ENCODE data around the gene ROR1. TPM values are rescaled to one million over a fixed set of nuclear protein-coding genes. Genes with fewer than 3 reads are reported as not detected.

The ROR1 gene
- total and polyA plus RNA-seq, 2 of the 4 experiments (the other 2 are of a cell fraction): 4.4 to 10.0 TPM

DNA sequence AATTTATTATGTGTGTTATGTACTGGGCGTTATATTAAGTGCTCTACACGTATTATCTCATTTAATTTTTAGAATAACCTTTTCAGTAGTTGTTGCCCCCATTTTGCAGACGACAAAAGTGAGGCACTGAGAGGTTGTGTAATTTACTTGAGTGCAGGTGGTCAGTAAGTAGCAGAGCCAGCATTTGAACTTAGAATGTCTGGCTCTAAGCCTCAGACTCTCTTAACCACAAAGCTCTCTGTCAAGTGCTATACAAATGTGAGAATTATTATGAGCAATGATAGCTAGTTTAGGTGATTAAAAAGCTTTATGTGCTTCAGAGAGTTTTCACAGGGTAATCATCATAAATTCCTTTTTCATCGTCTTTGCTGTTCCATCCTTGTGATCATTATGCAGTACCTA lies 333.3 kb downstream of the ROR1 start:
- H3K27me3 ChIP-seq (ENCODE audit: control insufficient read depth, insufficient read depth, low read length): no peaks in the 10 kb centered on the region; the same call in 1 of the 2 replicates
- no peak overlapping the region for H3K9ac ChIP-seq (ENCODE audit: low read depth, low read length)
- H3K4me2 ChIP-seq (ENCODE audit: low read depth, low read length): no peak overlapping the region
- H2AK9ac ChIP-seq (replicated peaks; ENCODE audit: low read depth, low read length, poor library complexity): no peak overlapping the region
- POLR2A ChIA-PET (ENCODE audit: unreplicated experiment): no interaction called here
- H3K27ac ChIP-seq (ENCODE audit: insufficient read depth, low read length): no peak overlapping the region
- no peak overlapping the region for H3K14ac ChIP-seq (replicated peaks; ENCODE audit: low read depth, low read length)
- H4K20me1 ChIP-seq (ENCODE audit: insufficient read depth, low read length): no peaks in the 10 kb centered on the region
- in situ Hi-C loops (cut with MboI; ENCODE audit: low sequenced_read_pairs): no loop called here
- H2BK15ac ChIP-seq (ENCODE audit: low read depth, low read length): no peak overlapping the region
- dilution Hi-C loops (cut with HindIII; ENCODE audit: low sequenced_read_pairs, unreplicated experiment): no loop called here
- no peak overlapping the region for H2AFZ ChIP-seq (replicated peaks; ENCODE audit: low read length, poor library complexity)
- no CpG with 5 or more reads among the region's 4 CpGs for WGBS, 2 experiments (ENCODE audit: extremely low coverage in 2 of 2, insufficient read length in 1 of 2)
- CTCF ChIA-PET: interaction anchor here (0.6 kb wide), 1 partner anchor 243 kb away, joined by 3 read pairs; no protein-coding TSS in a partner anchor
- H3K56ac ChIP-seq (ENCODE audit: extremely low read depth, insufficient read depth, low read length): no peak overlapping the region
- H4K91ac ChIP-seq (ENCODE audit: insufficient read depth, low read depth, low read length): no peak overlapping the region
- no peak for TF ChIP-seq FOS (IDR thresholded peaks at IDR 0.05; ENCODE audit: low read depth, low read length)
- no peaks in the 10 kb centered on the region; the same call in 1 of the 2 replicates for H3K9me1 ChIP-seq (ENCODE audit: insufficient read depth, low read length)
- no peak overlapping the region for H3K4ac ChIP-seq (ENCODE audit: low read depth, low read length)
- intact Hi-C loops (cut with micrococcal nuclease): no loop called here
- no peak overlapping the region for H2BK5ac ChIP-seq (ENCODE audit: low read depth, low read length, poor library complexity, severe bottlenecking)
- H3K9me3 ChIP-seq (ENCODE audit: control insufficient read depth, insufficient read depth, low read length): no peaks in the 10 kb centered on the region
- H4K5ac ChIP-seq (ENCODE audit: low read depth, low read length): no peak overlapping the region
- no peak overlapping the region for H3K18ac ChIP-seq (ENCODE audit: low read depth, low read length)
- H2AK5ac ChIP-seq (ENCODE audit: low read depth, low read length): no peak overlapping the region
- no peak overlapping the region for H4K8ac ChIP-seq (ENCODE audit: low read depth in 2 of 2, low read length in 2 of 2)
- H3K79me1 ChIP-seq (ENCODE audit: low read depth in 1 of 2, low read length in 2 of 2): no peaks in the 10 kb centered on the region
- peaks cover 4% of the 10 kb centered on the region; the same call in 1 of the 2 replicates for H3K4me1 ChIP-seq (ENCODE audit: control insufficient read depth, insufficient read depth, low read length)
- BruUV-seq (replicated peaks): no TSS peak
- H2BK120ac ChIP-seq (ENCODE audit: low read depth, low read length): no peak overlapping the region
- ATAC-seq (ENCODE audit: low read depth) (no peak), DNase-seq (no peak)
- H3K4me3 ChIP-seq (ENCODE audit: insufficient read depth, low read depth, low read length): no peak overlapping the region
- H3K36me3 ChIP-seq (ENCODE audit: control insufficient read depth, insufficient read depth, low read length): no peaks in the 10 kb centered on the region
- no peak overlapping the region for H3K23ac ChIP-seq (ENCODE audit: low read depth, low read length)
- H2BK20ac ChIP-seq (ENCODE audit: low read depth, low read length): no peak overlapping the region
